GM12865 (cell line): Measurements from ENCODE around the gene MYO10.

Source experiments
- DNase-seq: peaks from one replicate; pipeline ENCODE4 v3.0.0; 2010; ENCODE audit warnings: low read depth
- H3K4me3 ChIP-seq: 2 replicates; pipeline ENCODE4 v1.5.1; 2011; ENCODE audit warnings: mild to moderate bottlenecking, low read depth, low read length, control low read depth
- CTCF ChIP-seq: IDR thresholded peaks from 2 replicates; pipeline ENCODE4 v1.5.1; 2011; ENCODE audit warnings: low read length, control low read depth, low read depth, inconsistent platforms; ENCODE audit not compliant: insufficient read depth; ENCODE audit errors: missing control alignments

The MYO10 gene

GRCh38 chr5:16673241-16674201, 262.6 kb downstream of the MYO10 start:
- H3K4me3 ChIP-seq = no peak overlapping the region
- DNase-seq = no peak
- TF ChIP-seq CTCF = no peak

- no peak overlapping the region for H3K4me3 ChIP-seq
- TF ChIP-seq CTCF = no peak
- no peak for DNase-seq
Measured at GRCh38 chr5:16671208-16671607, 264.9 kb downstream of the MYO10 start.

GRCh38 chr5:16669776-16670175, 266.3 kb downstream of the MYO10 start:
- no peak for DNase-seq

GRCh38 chr5:16668631-16669030, 267.5 kb downstream of the MYO10 start:
- no peak for DNase-seq
- no peak for TF ChIP-seq CTCF
- no peak overlapping the region for H3K4me3 ChIP-seq

More at GRCh38 chr5:16669776-16670175, 266.3 kb downstream of the MYO10 start:
- TF ChIP-seq CTCF = no peak
- no peak overlapping the region for H3K4me3 ChIP-seq

- no peak for TF ChIP-seq CTCF
- no peak for DNase-seq
- no peak overlapping the region for H3K4me3 ChIP-seq
Measured at GRCh38 chr5:16668194-16668593, 267.9 kb downstream of the MYO10 start.

- DNase-seq = no peak
- H3K4me3 ChIP-seq = no peak overlapping the region
- TF ChIP-seq CTCF = no peak
Measured at GRCh38 chr5:16666883-16667398, 269.1 kb downstream of the MYO10 start.
